GM10847 (cell line): ENCODE results near the gene ADAT3.

ENCODE experiments used
- POLR2A ChIP-seq: IDR thresholded peaks from 2 replicates; pipeline ENCODE4 v1.6.1; 2011; ENCODE audit not compliant: insufficient read length; ENCODE audit errors: extremely low read depth

Gene ADAT3

DNA sequence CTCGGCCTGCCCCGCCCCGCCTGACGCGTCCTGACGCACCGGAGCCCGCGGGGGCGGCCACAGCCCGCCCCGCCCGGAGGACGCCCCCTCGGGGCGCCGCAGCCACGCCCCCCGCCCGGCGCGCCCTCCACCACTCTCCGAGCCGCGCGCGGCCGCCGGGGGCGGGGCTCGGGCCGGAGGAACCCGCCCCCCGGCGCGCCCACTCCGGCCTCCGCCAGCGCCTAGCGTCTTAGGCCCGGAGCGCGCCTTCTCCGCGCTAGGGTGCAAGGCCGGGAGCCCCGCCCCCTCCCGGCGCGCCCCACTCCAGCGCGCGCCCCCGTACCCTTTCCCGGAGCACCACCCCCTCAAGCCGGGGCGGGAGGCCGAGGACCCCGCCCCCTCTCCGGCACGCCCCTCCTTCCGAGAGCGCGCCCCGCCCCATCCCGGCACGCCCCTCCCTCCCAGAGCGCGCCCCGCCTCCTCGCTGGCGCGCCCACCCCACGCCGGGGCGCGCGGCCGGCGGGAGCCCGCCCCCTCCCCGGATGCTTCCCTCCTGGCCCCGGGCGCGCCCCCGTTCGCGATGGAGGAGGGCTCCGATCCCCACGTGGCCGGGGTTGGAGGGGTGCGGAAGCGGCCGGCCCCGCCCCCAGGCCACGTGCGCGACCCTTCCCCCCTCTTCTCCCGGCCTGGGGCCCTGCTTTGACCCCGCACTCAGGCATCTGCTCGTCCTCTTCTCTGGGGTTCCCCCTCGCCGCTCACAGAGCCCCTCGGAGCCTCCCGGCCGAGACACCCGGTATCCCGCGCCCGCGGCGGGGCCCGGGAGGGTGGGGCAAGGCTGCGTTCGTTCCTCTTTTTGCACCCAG lies 41.3 kb upstream of the ADAT3 start:
- TF ChIP-seq POLR2A: peak; percentile 50

DNA sequence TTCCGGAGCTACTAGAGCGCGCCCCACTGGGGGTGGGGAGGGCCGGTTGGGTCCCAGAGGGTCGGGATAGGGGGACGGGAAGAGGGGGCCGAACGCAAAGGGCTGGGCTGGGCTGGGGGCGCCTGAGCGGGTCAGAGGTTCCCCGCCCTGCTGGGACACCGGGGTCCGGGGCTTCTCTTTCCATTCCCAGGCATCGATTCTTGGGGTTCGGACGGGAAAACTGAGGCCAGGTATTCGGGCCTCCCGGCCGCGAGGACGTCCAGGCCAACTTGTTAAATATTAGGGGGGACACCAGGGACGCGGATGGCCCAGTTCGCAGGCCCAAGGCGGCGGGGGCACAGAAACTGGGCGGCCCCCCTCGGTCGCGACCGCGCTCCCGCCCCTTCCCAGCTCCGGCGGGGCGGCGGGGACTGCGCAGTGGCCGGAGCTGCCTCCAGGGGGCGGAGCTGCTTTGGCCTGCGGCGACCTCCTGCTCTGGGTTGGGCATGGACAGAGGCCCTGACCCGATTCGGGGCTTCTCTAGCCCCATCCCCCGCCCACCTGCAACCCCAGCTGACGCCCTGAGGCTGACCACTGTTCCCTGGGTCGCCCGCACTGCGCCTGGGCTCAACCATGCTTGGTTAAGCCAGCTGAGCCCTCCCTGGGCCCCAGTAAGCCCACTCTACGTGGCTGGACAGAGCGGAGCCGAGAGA lies 40.6 kb upstream of the ADAT3 start:
- peak; percentile 25 for TF ChIP-seq POLR2A

DNA sequence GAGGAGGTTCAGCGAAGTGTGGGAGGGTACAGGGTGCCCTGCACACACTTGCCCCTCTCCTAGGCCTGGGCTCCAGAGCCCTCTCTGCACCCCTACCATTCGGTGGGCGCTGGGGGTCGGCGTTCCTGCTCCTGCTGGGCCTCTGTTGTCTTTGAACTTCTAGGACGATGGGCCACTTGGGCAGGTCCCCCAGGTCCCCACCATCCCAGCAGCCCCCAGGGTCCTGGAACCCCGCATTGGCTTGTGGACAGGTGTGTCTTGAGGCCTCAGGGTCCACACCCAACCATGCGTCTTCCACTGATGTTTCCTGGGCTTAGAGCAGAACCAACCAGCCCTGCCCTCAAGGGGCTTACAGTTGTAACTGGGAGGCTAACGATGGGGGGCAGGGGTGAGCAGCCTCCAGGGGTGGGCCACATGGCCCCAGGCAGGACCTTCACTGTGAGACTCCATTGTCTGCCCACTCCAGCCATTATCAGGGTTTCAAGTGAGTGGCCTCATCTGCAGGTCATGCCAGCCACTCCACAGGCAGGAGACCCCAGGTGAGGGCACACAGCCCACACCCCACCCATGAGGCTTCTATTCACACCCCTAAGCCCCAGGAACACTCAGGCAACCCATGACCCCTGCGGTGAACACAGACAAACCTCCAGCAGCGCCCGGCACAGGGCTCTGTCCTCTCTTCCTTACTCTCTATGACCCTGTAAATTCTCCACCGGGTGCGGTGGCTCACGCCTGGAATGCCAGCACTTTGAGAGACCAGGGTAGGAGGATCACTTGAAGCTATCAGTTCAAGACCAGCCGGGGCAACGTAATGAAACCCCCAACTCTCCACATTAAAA lies 39.8 kb upstream of the ADAT3 start:
- no peak for TF ChIP-seq POLR2A

DNA sequence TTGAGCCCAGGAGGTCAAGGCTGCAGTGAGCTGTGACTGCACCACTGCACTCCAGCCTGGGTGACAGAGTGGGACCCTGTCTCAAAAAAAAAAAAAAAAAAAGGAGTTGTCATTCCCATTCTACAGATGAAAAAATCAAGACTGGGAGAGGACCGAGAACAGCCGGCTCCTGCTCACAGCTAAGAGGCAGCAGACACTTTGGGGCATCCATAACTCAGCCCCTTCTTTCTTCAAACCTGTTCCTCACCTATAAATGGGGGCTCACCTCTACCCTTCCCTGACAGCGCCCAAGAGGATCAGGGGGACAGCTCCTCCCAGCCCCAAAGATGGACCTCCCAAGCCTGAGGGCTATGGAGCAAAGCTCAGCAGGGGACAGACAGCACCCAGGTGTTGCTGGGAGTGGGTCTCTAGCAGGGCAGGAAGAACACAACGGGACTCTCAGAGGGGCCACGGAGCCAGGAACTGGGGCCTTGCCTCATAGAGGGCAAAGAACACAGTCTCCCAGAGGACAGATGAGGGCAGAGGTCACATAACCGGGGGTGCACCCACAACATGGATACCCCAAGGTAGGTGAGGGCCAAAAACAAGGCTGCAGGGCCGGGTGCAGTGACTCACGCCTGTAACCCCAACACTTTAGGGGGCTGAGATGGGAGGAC lies 38.4 kb upstream of the ADAT3 start:
- no peak for TF ChIP-seq POLR2A

DNA sequence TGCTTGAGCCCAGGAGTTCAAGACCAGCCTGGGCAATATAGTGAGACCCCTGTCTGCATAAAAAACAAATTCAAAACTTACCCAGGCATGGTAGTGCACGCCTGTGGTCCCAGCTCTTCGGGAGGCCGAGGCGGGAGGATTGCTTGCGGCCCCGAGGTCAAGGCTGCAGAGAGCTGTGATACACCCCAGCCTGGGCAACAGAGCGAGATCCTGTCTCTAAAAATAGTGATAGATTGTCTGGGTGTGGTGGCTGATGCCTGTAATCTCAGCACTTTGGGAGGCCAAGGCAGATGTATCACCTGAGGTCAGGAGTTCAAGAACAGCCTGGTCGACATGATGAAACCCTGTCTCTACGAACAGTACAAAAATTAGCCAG lies 37.9 kb upstream of the ADAT3 start:
- TF ChIP-seq POLR2A: no peak

DNA sequence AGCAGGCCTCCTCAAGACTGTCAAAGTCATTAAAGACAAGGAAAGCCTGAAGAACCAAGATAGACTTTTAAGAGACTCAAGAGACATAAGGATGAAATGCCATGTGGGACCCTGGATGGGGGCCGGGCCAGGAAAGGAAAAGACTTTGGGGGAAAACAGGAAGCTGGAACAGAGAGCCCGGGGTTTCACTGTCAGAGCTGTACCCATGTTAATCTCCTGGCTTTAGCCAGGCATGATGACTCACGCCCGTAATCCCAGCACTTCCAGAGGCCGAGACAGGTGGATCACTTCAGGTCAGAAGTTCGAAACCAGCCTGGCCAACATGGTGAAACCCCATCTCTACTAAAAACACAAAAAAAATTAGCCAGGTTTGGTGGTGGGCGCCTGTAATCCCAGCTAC lies 36.2 kb upstream of the ADAT3 start:
- no peak for TF ChIP-seq POLR2A

DNA sequence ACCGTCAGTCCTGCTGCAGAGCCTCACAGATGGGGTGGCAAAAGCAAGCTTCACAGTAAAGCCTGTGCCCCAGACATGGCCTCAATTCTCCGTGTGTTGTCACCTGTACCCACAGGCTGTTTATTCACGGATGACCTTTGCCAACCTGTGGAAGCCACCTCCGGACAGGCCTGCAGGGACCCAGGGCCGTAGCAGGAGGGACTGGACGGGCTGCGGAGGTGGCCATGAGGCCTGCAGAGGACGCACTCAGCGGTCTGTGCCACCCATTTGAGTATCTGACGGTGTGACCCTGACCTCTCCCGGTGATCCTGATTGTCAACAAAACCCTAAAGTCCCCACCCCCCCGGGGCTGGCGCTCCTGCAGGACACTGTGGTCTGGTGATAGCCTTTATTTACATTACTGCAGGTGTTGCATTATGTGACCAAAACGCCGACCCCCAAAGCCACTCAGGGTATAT lies 34.0 kb upstream of the ADAT3 start:
- no peak for TF ChIP-seq POLR2A

DNA sequence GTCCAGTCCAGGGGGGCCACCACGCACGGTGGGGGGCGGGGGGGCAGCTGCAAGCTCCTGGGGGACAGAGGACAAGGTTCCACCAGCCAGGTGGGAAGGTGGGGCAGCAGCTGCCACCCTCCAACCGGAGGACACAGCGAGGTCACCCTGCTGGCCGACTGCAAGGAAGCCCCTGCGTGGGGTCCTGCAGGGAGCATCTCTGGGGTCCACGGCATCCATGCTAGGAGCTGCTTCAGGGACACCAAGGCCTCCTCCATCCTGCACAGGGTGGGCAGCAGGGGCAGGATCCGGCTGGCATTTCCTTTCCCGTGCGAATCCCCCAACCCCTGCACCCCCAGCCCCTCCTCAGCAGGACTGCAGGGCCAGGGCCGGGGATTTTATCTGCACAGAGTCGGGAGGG lies 33.6 kb upstream of the ADAT3 start:
- no peak for TF ChIP-seq POLR2A

DNA sequence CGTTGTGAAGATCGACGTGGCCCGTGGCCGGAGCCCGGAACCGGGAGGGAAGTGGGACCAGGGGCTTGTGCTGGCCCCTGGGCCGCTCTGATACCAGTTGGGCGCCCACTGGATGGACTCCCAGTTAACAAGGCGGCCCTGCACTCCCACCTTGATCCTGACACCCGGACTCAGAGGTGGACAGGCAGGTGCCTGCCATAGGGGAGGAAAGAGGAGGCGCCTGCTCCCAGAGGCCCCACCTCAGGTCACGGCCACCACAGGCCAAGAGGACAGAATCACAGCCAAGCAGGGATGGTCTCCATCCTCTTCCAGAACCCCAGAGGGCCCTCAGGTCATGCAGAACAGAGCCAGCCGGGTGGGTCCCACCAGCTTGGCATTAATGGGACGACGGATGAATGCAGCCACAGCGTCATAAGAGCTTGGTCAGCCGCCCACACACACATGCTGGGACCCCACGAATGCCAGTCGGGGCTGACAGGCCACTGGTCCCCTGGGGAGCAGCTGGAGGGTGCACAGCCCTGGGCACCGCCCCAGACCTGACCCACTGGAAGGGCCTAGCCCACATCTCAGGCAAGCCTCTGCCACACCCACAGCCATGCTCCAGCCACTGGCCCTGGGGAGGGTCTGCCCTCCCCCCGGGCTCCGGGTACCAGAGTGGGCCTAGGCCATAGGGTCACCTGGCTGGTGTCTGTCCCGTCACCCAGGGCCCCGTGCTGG lies 32.2 kb upstream of the ADAT3 start:
- no peak for TF ChIP-seq POLR2A

DNA sequence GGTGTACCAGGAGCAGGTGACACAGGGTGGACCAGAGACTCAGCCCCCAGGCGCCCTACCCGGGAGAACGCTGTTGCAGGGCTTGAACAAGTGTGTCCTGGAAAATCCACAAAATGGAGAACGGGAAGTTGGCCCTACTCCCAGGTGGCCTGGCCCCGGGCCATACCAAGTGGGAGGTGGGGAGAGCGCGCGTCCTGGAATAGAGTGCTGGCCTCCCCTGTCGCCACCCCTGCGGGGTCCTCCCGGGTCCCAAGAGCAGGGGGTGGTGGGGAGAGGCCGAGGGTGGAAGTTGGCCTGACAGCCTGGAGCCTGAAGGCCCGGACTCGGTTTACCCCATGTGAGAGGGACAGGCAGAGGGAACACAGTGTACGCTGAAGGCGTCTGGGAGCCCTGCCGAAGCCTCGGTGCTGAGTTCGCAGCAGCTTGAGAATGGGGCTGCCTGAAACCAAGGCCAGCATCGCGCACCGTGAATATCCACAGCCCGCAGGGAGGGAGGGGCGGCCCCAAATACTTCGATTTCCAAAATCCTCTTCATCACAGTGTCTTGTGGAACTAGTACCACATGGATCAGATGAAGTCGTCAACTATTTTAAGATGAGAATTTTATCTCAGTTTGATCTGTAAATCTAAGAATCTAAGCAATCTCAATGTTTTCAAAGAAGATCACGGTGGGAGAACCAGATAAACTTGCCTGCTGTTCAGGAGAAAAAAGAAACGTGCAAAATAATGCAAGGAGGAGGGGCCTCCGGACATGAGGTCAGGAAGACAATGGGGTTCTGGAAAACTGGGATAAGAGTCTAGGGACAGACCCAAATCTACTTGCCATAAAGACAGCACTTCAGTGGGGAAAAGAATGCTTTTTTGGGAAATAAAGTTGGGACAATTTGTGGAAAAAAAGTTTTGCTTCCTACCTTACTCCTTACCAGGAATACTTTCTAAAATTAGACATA lies 31.4 kb upstream of the ADAT3 start:
- TF ChIP-seq POLR2A: no peak

DNA sequence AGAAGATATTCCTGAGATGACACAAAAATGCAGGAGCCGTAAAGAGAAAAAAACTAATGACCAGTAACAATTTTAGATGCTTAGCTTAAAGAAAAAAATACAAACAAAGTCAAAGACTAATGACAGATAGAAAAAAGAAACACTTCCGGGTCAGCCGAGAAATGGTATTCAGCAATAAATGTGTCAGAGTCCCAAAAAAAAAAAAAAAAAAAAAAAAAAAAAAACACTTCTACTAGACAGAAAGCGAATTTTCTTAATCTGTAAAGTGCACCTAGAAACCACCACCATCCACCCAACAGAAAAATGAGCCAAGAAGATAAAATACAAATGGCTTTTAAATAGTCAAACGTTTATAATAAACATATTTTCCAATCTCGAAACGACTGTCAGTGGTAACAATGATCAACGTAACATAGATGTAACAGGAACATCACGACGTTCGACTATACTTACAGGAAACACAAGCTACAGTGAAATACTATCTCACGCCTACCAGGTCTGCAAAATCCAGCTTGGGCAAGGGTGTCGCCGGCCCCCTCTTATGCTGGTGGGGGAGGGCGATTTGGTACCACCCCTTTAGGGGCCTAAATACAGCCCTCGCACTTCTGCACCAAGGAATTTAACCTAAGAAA lies 30.5 kb upstream of the ADAT3 start:
- no peak for TF ChIP-seq POLR2A

DNA sequence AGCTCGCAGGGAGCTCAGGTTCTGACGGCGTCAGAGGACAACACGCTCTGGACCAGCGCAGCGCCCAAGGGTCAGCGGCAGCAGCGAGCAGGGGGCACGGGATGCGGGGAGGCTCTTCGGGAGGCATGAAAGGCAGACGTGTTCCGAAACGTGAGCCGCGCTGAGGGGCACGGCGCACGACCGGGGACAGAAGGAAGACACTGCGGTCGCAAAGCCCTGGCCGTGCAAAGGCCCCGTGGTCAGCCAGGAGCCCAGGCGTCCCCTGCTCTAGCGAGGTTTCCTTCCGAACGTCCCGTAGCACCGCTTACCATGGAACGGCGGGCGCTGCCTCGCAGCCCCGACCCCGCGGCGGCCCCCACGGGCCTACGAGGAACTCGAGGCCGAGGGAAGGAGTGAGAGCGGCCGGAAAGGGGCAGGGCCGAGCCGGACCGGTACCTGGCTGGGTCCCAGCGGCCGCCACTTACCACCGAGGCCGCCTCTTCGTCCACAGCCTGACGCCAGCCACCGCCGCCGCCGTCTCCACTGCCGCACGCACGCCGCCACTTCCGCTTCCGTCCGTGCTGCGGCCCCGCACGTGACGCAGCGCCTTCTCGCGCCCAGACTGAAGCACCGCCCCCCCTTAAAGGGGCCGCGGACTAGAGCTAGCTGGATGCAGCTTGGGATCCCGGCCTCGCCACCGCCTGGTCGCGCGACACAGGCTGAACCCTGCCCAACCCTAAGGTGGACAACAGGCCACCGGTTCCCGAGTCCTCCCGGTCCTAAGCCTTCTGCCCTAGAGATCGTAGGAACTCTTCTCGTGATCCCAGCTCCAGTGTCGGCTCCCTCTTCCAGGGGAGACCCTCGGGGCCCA lies 29.3 kb upstream of the ADAT3 start:
- TF ChIP-seq POLR2A: peak; percentile 91
